HG03280 (cell line): Measurements from ENCODE around the gene IFITM10.

Experiments used
- ATAC-seq: cut with Tn5 transposase; IDR thresholded peaks from one replicate; pipeline ENCODE4 v1.9.1; 2021; ENCODE audit warnings: mild to moderate bottlenecking, moderate library complexity; ENCODE audit not compliant: unreplicated experiment

Gene IFITM10

DNA sequence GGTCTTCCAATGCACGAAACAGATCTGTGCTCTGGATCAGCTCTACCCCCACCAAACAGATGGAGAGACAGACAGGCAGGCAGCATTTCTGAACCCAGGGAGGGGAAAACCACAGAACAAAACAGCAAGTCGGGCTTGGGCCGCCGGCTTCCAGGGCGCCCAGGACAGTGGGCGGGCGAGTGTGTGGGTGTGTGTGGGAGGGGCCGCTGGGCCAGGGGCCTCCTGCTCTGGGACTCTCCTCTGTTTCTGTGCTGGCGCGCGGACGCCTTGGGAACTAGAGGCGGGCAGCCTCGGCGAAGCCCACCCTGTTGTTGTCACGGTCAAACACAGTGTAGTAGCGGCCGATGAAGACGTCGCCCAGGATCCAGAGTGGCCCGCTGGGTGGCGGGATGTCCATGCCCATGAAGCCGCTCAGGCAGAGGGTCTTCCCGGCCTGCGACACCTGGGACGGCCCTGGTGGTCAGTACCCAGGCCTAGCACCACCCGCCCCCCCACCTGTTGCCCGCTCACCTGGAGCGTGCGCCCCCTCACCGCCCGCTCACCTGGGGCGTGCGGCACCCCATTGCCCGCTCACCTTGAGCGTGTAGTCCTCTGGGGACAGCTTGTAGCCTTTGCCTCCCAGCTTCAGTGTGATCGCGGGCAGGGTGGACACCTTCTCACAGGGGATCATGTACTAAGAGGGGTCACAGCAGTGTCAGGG lies 3.0 kb upstream of the IFITM10 start:
- ATAC-seq: no peak

DNA sequence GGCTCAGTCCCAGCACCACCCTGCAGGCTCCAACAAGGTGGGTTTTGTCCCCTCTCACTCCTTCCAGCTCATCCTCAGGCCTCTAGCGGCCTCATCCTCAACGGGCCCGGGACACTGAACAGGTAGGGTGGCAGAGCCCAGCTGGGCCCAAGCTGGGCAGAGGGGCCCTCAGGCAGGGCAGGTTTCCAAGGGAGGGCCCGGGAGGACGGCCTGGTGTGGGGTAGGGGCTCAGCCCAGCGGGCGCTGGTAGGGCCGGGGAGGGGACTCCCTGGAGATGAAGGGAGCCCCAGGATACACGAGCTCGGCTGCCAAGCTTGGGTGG lies 2.5 kb upstream of the IFITM10 start:
- ATAC-seq: no peak

DNA sequence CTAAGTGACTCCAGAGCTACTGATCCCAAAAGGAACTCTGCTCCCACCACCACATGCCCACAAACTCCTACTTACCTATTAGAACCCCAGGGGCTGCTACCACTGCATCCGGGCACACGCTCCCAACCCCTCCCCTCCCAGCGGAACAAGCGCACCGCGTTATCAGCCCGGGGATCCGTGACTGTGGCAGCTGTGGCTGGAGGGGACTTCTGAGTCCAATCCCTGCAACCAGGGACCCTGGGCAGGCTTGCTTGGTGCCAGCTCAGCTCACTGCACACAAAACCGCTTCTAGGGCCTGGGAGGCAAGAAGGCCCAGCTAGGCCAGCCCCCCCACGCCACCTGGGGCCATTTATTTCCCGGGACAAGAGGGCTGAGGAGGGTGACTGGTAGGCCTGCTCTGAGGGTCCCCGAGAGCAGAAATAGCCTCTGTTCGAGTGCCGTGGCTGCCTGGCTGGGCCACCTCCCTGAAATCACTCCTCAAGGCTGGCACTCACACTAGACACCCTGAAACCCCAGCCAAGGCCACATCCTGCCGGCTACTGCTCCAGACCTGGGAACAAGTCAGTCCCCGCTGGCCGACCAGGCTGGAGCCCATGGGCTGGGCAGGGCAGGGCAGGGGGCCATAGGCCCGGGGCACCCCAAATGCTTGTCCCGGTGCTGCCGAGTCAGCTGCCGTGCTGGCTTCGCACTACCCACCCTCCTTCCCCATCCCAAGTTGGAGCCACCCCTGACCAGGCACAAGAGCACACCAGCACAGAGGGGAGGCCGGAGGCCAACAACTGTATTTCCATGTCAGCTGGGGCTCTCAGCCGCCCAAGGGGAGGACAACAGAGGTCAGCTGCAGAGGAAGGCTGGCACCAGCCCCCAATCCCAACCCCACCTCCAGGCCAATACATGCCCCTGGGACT lies 1.9 kb upstream of the IFITM10 start:
- no peak for ATAC-seq

DNA sequence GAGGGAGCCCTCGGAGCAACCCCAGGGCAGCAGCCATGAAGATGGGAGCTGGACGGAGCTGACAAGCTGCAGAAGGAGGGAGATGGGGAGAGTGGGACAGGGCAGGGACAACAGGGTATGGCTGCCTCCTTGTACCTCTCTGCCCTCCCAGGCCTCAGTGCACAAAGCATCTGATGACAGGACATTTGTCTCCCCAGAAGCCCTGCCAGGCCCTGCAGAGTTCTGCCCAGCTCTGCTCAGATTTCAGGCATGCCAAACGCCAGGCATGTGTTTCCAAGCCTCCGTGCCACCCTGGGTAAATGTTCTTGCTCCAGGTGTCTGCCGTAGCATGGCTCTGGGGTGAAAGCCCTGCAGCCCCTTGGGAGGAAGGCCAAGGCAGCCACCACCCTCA lies 1.1 kb upstream of the IFITM10 start:
- ATAC-seq: no peak

DNA sequence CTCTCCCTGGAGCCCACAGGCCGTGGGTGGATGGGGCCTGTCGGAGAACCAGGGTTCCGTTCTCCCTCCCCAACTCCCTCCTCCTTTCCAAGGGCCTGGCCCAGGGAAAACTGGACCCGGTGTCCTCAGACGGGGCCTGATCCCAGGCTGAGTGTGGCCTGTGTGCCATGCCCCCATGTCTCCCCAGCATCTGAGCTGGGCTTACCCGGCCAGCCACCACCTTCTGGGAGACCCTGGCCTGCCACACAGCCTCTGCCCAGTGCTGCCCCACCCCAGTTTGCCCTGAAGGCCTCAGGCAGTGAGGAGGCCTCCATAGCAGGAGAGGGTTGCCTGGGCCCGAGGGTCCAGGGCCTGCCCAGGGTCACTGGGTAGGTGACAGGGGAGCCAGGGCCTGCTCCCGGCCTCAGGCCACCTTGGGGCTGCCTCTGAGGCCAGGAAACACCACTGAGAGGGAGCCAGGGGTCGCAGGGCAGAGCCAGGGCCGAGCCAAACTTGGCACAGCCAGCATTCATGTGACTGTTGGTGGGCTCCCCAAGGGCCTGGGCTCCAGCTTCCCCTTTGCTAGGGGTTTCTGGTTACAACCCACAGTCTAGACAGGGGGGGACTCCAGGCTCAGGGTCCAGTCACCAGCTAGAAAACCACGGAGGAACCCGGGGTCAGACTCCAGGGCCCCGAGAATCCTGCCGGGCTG lies 590 bp upstream of the IFITM10 start:
- no peak for ATAC-seq

DNA sequence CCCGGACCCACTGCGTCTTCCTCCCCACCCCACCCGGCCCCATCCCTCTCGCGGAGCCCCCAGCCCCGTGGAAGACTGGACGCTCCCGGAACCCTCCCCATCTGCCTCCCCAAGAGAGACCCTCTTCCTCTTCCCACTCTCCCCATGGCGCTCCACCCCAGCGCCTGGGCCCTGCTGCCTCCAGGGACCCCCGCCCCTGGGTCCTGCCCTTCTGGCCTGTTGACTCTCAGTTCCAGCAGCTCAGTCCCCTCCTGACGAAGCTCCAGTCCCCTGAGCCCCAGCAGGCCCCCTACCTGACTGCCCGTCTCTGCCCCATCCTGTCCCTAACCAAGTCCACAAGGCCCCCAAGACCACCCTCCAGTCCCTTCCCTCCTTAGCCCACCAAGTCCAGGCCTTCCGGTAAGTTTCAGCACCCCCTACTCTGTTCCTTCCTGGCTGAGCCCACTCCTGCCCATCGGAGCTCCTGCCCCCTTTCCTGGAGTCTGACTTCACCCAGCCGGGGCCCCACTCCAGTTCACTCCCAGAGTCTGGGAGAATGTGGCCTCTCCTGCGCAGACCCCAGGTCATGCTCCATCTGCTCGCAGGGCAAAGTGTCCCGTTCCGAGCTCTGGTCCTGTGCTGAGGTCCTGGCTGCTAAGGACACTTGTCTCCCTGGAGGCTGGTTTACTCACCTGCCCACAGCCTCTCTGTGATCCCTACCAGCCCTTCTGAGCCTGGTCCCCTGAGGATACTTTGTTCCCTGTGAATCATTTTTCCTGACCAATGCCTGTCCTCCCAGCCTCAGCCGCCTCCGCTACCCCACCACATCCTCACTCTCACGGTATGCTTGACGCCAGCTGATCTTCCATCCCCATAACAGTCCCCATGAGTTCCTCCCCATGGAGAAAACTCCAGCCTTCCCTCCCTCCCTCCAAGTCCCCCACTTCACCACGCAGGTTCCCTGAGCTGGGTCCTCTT lies 722 bp downstream of the IFITM10 start:
- ATAC-seq: no peak

DNA sequence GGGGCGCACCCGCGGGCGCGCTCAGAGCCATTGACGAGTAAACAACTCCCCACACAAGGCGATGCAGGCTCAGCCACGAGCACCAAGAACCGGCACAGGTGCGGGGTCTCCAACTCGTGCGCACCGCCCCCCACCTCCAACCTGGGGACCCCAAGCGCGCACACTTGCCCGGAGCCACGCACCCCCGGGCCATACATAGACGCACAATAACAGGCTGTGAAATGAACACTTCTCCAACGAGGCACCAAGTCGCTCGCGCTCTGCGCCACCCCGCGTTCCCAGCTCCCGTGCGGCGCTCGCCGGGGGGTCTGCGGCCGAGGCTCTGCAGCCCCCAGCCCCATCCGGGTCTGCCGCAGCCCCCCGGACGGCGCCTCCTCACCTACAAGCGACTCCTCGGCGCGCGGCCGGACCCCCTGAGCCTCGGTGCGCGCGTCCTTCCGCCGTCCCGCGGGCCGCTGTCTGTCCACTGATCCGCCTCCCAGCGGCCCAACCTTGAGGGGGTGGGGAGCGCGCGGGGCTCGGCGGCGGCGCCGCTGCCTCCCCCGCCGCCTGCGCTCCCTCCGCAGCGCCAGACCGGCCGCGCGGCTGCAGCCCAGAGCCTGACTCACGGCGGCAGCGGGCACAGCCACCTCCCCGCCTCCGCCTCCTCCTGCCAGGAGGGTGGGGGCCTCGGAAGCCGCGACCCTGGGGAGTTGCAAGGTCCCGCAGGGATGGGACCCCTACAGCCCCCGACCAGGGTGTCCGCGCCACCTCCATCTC lies 1.6 kb downstream of the IFITM10 start:
- no peak for ATAC-seq

DNA sequence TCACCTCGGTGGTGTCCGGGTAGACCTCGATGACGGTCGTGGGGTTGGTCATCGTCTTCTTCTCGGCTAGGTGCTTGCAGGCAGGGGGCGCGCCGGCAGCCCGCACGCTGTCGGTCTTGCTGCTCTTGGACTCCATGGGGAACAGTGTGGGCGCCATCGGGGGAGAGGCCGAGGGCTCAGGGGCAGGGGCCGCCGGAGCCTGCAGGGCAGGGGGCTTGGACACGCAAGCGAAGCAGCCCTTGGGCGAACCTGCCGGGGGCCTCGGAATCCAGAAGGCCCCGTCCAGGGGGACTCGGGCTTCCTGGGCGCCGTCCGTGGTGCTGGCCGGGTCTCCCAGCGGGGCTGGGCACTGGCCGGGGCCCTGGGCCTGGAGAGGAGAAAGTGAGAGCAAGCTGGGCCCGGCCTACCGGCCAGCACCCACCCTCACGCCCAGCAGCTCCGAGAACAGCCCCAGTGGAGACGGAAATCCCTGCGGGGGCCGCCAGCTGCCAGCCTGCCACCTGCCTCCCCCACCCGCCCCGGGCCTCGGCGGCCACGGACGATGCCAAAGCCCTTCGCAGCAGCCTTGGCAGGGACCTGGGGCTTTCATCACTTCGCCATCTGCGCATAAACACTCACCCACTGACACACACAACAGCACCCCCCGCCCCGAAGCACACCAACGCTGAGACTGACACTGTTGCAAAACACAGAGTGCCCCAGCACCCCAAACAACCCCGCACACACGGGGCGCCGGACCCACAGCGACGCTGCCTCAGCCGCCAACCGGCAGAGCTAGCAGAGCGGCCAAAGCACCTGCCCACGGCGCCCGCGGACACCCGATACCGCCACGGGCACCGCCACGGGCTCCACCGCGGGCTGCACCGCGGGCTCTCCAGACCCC lies 2.4 kb downstream of the IFITM10 start:
- ATAC-seq: no peak

DNA sequence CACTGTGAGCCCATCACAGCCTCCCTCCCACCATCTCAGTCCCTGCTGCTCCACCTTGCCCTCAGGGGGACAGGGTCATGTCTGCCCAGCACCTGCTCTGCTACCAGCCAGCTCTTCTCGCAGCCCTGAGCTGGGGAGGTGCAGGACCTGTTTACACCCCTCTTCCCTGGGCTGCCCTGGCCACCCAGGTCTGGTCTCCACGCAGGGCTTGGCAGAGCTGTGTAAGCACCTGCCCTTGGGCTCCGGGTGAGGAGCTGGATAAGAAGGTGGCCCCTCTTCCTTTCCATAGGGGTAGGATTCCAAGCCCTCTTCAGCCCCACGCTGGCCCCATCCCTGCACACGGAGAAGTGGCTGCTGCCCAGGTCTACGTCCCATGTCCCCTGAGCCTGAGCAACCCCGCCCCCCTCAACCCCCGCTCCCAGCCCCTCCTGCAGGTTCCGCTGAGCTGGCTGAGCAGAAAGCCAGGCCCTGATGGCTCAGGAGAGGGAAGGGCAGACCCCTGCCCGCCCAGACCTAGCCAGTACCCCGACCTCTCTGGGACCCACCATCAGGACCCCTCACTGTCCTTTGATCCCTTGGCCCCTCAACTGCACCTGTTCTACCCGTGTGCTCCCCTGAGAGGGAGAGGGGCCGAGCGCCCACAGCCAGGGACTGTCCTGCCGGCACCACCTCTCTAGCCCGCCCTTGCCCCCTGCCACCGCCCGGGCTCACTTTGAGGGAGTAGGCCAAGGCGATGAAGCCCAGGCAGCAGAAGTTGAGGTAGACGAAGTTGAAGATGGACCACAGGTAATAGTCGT lies 3.2 kb downstream of the IFITM10 start:
- no peak for ATAC-seq

DNA sequence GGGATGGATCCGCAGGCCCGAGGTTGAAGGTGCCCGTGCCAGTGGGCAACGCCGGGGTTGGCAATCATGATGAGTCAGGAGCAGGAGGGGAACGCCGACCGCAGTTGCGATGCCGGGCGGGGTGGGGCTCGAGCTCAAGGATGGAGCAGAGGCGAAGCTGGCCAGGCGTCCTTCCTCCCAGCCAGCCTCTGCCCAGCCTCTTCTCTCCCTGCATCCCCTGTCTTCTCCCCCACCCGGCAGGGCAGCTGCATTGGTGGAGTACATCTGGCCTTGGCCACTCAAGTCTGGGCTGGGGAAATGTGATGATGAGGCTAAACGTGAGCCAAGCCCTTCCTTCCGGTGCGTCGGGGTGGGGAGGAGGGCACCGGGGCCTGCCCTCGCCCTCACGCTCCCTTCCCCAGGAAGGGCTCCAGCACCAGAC lies 3.9 kb downstream of the IFITM10 start:
- ATAC-seq: no peak

DNA sequence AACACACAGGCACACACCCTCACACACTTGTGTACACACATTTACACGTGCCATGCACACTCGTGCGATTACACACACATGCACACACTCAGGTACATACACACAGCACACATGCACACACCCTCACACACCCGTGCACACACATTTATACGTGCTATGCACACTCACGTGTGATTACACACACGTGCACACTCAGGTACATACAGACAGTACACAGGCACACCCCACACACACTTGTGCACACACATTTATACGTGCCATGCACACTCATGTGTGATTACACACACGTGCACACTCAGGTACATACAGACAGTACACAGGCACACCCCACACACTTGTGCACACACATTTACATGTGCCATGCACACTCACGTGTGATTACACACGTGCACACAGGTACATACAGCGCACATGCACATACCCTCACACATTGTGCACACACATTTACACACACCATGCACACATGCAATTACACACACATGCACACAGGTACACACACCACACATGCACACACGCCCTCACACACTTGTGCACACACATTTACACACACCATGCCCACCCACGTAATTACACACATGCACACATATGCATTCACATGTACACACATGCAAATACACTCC lies 4.6 kb downstream of the IFITM10 start:
- no peak for ATAC-seq

DNA sequence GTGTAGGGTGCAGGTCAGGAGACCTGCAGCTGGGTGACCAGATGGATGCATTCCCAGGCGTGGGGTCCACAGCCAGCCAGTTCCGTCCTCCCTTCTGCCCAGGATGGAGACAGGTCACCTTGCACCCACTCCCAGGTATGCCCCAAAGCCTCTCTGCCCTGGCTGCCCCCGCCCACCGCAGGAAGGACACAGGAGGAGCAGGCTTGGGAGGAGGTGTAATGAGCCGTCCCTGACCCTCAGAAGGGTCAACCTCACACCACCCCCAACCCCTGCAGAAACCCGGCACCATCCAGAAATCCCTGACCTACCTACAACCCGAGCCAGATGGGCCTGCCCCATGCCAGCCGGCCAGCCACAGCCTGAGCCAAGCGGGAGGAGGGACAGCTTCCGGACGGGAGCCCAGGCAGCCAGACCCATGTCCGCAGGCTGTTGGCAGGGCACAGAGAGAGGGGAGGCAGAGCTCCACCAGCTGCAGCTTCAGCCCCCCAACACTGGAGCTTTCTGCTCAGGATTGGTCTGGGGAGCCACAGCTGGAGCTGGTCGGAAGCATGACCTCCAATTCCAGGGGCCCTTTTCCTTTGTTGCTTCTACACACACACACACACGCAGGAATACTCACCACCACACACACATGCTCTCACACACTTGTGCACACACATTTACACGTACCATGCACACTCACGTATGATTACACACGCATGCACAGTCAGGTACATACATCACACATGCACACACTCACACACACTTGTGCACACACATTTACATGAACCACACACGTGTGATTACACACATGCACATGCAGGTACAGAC lies 5.3 kb downstream of the IFITM10 start:
- no peak for ATAC-seq

DNA sequence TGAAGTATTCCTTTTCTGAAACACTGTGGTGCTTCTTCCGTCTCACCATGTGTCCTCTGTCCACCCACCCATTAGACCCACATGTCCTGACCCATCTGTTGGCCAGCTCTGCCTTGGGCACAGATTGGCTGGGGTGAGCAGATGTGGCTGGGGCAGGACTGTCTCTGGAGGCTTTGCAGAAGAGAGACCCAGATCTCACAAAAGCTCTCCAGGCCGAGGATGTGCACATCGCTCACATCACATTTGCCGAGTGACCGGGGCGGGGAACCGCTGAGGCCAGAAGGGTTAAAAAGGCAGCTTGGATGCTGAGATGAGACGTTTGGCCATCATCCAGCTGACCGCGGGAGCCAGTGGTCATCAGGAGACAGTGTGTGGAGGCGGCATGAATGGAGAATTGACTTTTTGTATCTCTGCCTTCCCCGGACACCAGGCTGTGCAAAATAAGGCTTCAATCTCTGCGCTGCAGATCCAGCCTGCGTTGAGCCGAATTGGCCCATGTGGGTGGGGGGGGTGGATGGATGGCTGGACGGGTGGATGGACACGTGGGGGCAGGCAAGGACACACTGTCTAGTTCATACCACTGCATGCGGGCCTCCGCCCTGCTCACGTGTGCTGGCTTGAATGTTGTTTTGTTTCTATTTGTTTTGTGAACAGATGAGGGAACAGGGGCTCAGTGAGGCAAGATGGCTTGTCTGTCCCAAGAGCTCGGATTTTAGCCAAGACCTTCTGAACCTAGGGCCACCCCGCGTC lies 6.1 kb downstream of the IFITM10 start:
- no peak for ATAC-seq

DNA sequence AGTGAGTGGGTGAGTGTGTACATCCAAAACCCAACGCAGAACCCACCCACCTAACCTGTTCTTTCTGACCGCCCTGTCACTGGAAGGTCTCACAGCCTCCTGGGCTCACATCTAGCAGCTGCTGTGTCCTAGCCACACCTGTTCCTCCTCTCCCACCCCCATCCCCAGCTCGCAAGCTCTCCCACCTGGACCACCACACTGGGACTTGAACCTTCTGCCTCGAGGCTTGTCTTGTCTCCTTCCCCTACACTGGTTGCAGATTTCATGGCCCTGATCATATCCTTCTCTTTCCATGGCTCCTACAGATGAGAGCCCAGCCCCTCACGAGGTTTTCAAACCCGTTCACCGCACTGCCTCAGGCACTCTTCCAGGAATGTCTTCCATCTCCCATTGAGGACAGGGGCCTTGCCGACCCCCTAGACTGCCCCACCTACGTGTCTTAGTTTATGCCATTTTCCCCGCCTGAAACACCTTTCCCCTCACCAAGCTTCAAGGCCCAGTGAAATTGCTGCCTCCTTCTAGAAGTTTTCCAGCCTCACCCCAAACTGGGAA lies 6.7 kb downstream of the IFITM10 start:
- no peak for ATAC-seq

DNA sequence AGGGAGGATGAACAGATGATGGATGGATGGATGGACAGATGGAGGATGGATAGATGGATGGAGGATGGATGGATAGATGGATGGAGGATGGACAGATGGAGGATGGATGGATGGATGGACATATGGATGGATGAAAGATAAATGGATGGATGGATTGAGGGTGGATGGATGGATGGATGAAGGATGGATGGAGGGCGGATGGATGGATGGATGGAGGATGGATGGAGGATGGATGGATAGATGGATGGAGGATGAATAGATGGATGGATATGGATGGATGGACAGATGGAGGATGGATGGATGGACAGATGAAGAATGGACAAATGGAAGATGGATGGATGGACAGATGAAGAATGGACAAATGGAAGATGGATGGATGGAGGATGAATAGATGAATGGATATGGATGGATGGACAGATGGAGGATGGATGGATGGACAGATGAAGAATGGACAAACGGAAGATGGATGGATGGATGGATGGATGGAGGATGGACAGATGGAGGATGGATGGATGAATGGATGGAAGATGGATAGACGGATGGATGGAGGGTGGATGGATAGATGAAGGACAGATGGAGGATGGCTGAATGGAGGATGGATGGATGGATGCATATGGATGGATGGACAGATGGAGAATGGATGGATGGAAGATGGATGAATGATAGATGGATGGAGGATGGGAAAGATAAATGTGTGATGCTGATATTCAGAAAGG lies 7.4 kb downstream of the IFITM10 start:
- ATAC-seq: no peak
